Measurements from ENCODE around the gene NPC1. TPM values are rescaled to one million over a fixed set of nuclear protein-coding genes. Genes with fewer than 3 reads are reported as not detected.

Gene NPC1
- total RNA-seq, 1 donor from 2014 or later = 100 TPM

DNA sequence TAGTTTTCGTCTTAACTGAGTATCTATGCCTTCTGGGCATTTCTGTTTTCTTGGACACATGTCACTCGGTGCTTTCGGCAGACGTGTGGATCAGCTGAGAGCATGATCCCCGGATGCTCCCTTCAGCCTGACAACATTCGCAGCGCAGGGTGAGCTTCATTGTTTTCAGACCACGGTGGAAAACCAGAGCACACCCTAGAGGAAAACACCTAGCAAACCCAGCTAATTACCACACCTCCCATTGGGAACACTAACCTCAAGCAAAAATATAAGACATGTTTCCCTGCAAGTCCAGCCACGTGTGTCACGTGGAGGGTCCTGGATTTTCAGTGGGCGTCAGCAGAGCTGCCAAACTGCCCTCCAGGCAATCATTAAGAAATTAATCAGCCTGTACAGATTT is 45.4 kb upstream of the NPC1 start:
- FAIRE-seq (no peak), DNase-seq (ENCODE audit: low read depth) (peak; percentile 86)
- H3K4me3 ChIP-seq (ENCODE audit: low read depth, low read length) = no peak overlapping the region
- TF ChIP-seq, protein P1, sequence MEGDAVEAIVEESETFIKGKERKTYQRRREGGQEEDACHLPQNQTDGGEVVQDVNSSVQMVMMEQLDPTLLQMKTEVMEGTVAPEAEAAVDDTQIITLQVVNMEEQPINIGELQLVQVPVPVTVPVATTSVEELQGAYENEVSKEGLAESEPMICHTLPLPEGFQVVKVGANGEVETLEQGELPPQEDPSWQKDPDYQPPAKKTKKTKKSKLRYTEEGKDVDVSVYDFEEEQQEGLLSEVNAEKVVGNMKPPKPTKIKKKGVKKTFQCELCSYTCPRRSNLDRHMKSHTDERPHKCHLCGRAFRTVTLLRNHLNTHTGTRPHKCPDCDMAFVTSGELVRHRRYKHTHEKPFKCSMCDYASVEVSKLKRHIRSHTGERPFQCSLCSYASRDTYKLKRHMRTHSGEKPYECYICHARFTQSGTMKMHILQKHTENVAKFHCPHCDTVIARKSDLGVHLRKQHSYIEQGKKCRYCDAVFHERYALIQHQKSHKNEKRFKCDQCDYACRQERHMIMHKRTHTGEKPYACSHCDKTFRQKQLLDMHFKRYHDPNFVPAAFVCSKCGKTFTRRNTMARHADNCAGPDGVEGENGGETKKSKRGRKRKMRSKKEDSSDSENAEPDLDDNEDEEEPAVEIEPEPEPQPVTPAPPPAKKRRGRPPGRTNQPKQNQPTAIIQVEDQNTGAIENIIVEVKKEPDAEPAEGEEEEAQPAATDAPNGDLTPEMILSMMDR (IDR thresholded peaks at IDR 0.05; ENCODE audit: insufficient read depth, low read length, severe bottlenecking) = no peak
- no peaks in the 10 kb centered on the region for H3K27me3 ChIP-seq (ENCODE audit: control insufficient read depth, insufficient read depth, low read length)
- H3K36me3 ChIP-seq (ENCODE audit: control insufficient read depth, insufficient read depth, low read length) = no peaks in the 10 kb centered on the region

DNA sequence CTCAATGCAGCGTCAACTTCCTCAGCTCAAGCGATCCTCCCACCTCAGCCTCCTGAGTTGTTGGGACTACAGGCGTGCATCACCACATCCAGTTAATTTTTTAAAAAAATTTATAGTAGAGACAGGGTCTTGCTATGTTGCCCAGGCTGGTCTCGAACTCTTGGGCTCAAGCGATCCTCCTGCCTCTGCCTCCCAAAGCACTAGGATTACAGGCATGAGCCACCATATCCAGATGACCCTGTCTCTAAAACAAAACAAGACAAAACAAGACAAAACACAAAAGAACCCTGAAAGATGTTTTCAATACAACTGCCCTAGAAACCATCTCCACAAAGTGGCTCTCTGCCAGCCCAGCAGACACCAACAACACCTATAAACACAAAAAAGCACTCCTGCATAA is 45.0 kb upstream of the NPC1 start:
- no peak for DNase-seq (ENCODE audit: low read depth)
- Histone ChIP-seq H3K36me3 (ENCODE audit: control insufficient read depth, insufficient read depth, low read length) (no peaks in the 10 kb centered on the region), H3K27me3 (ENCODE audit: control insufficient read depth, insufficient read depth, low read length) (no peaks in the 10 kb centered on the region), H3K4me3 (ENCODE audit: low read depth, low read length) (no peak overlapping the region)
- TF ChIP-seq, protein P1 (IDR thresholded peaks at IDR 0.05; ENCODE audit: insufficient read depth, low read length, severe bottlenecking) = no peak
- no peak for FAIRE-seq

DNA sequence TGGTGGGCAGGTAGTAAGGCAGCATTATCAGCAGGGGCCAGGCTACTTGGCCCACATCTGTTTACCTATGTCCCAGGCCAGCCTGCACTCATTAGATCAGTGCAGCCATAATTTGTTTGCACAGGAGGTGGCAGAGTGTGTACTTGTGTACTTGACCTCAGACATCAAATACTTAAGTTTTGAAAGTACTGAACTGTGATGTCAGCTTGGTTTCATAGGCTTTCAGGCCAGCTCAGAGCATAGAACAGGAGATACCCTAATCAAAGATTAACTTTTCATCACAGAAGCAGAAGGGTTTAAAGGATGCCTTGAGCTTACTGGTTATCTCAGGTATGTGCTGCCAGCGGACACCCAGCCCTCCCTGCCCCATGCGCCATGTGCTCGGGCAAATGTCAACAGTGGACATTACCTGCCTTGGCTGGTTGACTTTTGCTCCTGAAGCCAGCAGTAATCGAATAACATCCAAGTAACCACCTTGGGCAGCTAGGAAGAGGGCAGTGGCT is 43.2 kb upstream of the NPC1 start:
- peak; percentile 20 for DNase-seq (ENCODE audit: low read depth)
- TF ChIP-seq, protein P1 (IDR thresholded peaks at IDR 0.05; ENCODE audit: insufficient read depth, low read length, severe bottlenecking) = peak; percentile 16
- Histone ChIP-seq H3K27me3 (ENCODE audit: control insufficient read depth, insufficient read depth, low read length) (no peaks in the 10 kb centered on the region), H3K4me3 (ENCODE audit: low read depth, low read length) (no peak overlapping the region), H3K36me3 (ENCODE audit: control insufficient read depth, insufficient read depth, low read length) (no peaks in the 10 kb centered on the region)
- no peak for FAIRE-seq

DNA sequence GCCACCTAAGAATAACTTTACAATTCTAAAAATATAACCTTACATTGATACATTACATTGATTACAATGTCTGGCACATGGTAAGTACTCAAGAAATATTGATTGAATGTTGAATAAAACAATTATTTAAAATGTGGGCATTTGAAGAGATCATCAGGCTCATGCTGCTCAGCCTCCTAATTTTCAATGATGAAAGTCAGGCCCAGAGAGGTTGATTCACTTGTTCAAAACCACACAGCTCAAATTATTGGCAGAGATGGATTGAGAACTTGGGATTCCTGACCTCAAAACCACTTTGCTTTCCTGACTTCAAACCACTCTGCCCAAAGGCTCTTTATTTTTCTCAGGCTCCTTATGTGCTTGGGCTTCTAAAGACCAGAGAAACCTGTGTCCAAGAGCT is 41.7 kb upstream of the NPC1 start:
- TF ChIP-seq, protein P1 (IDR thresholded peaks at IDR 0.05; ENCODE audit: insufficient read depth, low read length, severe bottlenecking) = no peak
- Histone ChIP-seq H3K36me3 (ENCODE audit: control insufficient read depth, insufficient read depth, low read length) (no peaks in the 10 kb centered on the region), H3K27me3 (ENCODE audit: control insufficient read depth, insufficient read depth, low read length) (no peaks in the 10 kb centered on the region), H3K4me3 (ENCODE audit: low read depth, low read length) (no peak overlapping the region)
- no peak for FAIRE-seq
- no peak for DNase-seq (ENCODE audit: low read depth)

DNA sequence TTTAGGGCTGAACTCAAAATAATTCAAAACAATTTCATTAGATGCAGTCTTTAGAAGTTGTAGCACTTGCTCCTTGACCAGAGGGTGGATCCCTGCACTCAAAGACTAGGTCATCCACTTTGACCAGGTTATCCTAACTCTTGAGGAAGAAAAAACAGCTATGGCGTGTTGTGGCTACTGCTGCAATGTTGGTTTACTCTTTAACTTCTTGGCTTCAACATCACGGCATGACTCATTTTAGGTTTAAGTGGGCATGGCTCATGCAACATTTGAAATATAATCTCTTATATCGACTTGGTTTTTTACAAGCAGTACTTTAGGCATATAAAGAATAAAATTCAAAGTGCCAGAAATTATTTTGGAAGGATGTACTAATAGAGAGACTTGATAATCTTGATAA is 41.0 kb upstream of the NPC1 start:
- TF ChIP-seq, protein P1 (IDR thresholded peaks at IDR 0.05; ENCODE audit: insufficient read depth, low read length, severe bottlenecking) = no peak
- peak; percentile 93 for DNase-seq (ENCODE audit: low read depth)
- H3K27me3 ChIP-seq (ENCODE audit: control insufficient read depth, insufficient read depth, low read length) = no peaks in the 10 kb centered on the region
- no peak overlapping the region for H3K4me3 ChIP-seq (ENCODE audit: low read depth, low read length)
- no peaks in the 10 kb centered on the region for H3K36me3 ChIP-seq (ENCODE audit: control insufficient read depth, insufficient read depth, low read length)
- FAIRE-seq = no peak

Measured in bronchial epithelial cell (primary cell).